GM18517 (cell line): ENCODE results near the gene SAP130.

Experiments
- ATAC-seq: cut with Tn5 transposase; IDR thresholded peaks from one replicate; pipeline ENCODE4 v1.9.1; 2021; ENCODE audit warnings: mild to moderate bottlenecking, moderate library complexity; ENCODE audit not compliant: unreplicated experiment

Gene SAP130

DNA sequence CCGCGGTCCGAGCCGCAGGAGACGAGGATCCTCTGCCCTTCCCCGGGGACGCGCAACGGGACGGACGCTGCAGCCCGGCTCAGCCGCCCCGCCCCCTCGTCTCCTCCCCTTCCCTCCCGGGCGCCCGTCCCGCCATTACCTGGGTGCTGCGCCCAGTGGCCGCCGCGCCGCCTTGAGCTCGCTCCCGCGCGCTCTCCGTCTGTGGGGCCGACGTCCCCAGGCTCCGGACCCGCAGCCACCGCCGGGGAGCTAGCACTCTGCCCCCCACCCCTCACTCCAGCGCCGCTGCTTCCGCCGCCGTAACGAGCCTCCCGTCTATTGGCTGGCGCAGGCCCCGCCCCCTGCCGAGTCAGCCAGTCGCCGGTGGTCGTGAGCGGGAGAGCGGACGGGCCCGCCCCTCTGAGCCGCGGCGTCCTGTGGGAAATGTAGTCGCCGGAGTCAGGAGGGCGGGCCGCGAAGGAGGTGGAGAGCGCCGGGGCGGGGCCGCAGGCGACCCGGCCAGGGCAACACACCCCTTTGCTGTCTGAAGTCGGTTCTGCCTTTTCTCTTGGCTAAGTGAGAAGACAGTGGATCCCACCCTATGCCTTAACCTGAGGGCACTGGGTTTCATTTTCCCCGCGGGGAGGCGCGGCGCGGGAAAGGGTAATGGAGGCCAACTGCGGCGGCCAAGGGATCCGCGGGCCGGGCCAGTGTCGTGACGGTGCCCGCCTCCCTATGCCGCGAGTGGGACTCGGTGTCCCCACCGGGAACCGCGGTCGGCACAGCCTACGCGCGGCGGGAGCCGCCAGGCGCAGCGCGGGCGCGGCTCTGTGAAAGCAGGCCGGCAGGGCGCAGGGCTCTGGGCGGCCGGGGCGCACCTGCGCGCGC is at the start of gene SAP130:
TSS of gene SAP130 (minus strand) at position 259 of the 867 bp plus-strand sequence. CDS start 1,767 bp downstream, outside the sequence.
- ATAC-seq = peak; percentile 72

DNA sequence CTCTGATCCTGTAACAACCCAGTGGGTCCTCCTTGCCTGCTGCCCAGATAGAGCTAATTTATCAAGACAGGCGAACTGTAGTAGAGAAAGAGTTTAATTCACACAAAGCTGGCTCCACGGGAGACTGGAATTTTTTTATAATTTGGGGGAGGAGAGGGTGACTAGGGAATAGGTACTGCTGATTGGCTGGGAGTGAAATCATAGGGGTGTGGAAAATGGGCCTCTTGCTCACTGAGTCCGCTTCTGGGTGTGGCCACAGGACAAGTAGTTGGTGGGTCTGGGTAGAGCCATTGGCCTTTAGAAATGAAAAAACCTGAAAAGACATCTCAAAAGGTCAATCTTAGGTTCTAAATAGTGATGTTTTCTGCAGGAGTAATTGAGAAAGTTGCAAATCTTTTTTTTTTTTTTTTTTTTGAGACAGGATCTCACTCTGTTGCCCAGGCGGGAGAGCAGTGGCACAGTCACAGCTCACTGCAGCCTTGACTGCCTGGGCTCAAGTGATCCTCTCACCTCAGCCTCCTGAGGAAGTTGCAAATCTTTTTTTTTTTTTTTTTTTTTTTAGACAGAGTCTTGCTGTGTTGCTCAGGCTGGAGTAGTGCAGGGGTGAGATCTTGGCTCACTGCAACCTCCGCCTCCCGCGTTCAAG is 48.7 kb upstream of the SAP130 start:
- ATAC-seq = no peak

DNA sequence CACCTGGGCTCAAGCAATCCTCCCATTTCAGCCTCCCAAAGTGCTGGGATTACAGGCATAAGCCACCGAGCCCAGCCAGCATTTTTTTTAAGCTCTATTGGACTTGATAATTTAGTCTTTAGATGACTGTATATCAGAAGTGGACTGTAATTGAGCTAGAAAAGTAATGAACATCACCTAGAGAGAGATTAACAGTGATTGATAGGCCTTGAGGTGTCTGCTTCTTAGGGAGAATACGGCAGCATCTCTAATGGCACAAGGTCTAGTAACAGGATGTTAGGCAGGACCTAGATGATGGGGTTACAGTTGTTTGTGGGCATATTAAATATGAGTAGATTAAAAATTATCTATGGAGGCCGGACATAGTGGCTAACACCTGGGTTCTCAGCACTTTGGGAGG is 45.4 kb upstream of the SAP130 start:
- ATAC-seq = no peak

DNA sequence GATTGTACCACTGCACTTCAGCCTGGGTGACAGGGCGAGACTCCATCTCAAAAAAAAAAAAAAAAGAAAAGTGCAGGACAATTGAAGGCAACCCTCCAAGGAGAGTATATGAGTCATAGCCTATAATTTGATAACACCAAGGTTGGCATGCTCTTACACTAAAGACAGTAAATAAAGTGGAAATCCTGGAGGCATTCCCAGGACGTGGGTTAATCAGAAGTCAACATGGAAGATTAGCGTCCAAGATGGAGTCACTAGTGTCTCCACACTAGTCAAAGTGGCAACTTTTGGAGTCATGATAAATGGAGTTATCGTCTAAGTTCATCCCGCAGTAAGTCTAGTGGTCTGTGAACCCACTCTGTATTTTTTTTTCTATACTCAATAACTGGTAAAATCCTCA is 41.9 kb upstream of the SAP130 start:
- no peak for ATAC-seq

DNA sequence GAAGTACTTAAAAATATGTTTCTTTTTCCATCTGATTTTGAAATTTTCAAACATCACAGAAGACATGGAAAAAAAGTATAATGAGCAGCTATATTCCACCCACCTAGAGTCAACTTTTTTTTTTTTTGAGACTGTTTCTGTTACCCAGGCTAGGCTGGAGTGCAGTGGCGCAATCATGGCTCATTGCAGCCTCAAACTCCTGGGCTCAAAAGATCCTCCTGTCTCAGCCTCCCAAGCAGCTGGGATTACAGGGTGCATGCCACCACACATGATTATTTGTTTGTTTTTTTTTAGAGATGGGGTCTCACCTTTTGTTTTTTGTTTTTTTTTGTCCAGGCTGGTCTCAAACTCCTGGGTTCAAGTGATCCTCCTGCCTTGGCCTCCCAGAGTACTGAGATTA is 36.5 kb upstream of the SAP130 start:
- no peak for ATAC-seq

DNA sequence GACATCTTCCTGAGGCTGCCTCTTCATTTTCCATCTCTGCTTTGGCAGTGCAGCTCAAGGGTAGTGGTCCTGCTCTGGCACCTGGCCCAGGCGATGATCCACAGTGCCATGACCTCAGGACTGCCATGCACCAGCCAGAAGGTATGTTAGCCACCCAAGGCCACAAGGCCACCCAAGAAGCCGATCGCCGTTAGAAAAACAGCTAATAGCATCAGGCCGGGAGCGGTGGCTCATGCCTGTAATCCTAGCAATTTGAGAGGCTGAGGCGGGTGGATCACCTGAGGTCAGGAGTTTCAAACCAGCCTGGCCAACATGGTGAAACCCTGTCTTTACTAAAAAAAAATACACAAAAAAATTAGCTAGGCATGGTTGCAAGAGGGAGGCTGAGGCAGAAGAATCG is 34.7 kb upstream of the SAP130 start:
- no peak for ATAC-seq

DNA sequence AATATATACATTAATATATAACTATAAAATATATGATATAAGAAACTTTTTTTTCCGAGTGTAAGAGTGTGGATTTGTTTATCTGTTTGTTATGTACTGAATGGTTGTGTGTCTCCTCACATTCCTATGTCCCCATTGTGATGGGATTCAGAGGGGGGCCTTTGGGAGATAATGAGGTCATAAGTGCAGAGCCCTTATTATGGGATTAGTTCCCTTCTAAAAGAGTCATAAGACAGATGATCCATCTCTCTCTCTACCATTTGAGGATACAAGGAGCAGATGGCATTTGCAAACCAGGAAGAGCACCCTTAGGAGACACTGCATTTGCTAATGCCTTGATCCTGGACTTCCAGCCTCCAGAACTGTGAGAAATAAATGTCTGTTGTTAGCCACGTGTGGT is 30.3 kb upstream of the SAP130 start:
- ATAC-seq = no peak

DNA sequence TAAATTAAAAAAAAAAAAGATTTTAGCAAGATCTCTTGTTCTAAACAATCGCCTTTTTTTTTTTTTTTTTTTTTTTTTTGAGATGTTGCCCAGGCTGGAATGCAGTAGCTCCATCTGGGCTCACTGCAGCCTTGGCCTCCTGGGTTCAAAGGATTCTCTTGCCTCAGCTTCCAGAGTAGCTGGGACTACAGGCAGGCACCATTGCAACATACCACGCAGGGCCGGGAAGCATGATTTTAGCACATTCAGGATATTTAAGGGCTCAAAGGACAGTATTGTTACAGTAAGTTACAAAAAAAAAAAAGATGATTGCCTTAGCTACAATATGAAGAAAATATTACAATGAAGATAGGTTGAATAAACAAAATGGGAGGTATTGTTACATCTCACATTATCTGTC is 29.5 kb upstream of the SAP130 start:
- ATAC-seq = no peak

DNA sequence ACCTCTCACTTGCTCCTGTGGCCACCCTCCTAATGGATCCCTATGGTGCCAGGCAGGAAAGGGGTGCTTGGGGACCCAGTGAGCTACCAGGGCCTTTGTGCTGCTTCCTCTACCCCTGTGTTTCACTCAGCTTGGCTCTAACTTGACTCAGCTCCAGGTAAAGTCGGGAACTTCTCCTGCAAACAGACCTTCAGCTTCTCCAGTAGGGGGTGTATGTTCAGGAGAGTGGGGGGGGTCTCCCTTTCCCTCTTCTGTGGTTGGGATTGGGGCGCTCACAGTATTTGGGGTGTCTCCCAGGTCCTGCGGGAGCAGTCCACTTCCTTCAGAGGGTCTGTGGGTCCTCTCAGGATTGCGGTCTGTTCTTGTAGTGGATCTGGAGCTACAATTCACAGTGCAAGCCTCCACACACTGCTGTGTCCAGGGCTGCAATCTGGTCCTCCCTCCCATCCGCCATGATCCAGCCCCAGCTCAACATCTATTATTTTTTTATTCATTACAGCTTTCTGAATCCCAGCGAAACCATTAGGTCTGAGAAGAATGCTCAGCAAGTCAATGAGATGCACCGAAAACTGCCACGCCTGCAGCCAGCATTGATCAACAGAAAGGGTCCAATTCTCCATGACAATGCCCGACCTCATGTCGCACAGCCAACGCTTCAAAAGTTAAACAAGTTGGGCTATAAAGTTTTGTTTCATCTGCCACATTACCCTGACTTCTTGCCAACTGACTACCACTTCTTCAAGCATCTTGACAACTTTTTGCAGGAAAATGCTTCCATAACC is 26.4 kb upstream of the SAP130 start:
- no peak for ATAC-seq

DNA sequence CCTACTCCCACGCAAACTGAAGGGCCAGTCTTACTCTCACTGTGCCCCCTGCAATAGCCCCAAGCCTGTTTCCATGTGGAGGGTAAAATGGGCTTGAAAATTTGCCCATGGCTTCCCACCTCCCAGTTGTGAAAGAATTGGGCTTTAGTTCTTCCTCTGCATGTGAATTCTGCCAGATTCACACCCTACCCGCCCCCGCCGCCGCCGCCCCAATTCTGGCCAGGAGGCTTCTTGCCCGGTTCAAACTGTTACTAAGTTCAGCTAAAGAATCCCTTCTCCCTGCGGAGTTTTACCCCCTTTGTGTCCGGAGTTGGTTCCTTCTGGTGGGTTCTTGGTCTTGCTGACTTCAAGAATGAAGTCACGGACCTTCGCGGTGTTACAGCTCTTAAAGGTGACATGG is 25.5 kb upstream of the SAP130 start:
- no peak for ATAC-seq

DNA sequence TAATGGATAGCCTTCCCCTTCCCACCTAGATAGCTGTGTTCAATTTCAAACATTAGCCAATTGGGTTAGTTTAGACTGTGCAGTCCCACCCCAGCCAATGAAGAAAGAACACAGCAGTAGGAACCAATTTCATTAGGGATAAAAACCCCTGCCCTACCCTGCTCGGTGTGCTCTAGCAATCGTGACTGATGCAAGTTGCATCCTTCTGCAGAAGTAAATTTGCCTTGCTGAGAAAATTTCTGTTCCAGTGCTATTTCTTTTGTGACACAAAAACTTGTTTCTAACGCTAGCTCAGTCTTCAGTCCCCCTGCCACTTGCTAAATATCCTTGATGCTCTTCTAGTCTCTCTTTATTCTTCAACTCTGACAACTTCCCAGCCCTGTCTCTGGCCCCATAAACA is 15.2 kb upstream of the SAP130 start:
- no peak for ATAC-seq

DNA sequence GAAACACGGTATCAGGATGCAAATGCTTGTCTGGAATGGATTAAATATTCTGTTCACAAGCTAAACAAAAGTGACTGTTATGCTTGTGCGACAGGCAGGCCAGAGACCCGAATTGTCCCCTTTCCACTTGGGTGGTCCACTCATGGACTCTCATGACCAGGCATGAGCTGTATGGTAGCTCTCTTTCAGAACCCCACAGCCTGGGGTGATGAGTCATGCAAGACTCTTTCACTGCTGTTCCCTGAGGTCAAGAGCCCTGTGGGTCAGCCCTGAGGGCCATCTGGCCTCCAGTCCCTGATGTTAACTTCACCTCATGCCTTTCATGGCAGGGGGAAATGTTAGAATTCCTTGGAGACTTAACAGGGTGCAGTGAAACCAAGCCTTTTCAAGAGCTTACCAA is 13.7 kb upstream of the SAP130 start:
- no peak for ATAC-seq

DNA sequence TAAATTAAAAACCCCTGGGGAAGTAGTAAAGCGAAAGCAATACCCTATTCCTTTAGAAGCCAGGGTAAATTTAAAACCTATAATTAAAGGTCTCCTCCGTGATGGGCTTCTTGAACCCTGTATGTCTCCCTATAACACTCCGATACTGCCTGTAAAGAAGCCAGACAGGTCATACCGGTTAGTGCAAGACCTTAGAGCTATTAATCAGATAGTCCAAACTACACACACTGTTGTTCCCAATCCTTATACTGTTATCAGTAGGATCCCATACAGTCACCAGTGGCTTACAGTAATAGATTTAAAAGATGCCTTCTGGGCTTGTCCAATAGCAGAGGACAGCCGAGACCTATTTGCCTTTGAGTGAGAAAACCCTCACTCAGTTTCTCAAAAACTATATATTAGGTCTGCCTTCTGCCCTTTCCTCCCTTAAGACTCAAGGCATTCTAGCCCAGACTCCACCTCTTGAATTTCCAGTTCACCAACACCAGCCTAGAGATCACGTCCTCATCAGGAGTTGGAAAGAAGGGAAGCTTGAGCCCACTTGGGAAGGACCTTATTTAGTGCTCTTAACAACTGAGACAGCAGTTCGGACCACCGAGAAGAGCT is 12.4 kb upstream of the SAP130 start:
- no peak for ATAC-seq

DNA sequence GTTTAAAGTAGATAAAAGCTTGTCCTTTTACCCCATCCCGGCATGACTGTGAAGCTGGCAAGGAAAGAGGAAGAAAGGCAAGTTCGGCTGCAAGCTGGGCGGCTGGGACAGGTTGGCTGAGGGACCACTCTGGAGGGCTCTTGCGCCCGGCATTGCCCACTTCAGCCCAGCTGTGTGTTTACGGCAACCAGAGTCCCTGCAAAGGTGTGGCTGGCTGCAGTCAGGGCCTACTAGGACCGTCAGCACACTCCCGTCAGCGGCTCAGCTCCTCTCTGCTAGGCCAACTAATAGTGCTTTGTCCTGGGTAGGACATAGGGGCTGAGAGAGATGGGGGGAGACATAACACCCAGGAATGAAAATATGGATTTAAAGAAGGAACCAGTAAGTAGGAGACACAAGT is 11.7 kb upstream of the SAP130 start:
- no peak for ATAC-seq

DNA sequence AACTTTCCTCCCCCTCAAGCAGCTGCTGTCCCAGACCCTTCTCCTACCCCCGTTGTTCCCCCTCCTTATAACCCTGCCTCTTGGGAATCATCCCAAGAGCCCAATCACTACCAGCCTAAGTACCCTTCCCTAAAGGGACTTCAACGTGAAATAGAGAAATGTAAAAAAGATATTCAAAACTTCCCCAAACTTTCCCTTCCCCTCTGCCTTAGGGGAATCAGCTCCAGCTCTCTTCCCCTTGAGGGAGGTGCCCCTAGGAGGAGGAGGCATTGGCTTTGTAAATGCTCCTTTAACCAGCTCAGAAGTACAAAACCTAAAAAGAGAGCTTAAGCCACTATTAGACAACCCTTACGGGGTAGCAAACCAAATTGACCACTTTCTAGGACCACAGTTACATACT is 10.6 kb upstream of the SAP130 start:
- ATAC-seq = no peak

DNA sequence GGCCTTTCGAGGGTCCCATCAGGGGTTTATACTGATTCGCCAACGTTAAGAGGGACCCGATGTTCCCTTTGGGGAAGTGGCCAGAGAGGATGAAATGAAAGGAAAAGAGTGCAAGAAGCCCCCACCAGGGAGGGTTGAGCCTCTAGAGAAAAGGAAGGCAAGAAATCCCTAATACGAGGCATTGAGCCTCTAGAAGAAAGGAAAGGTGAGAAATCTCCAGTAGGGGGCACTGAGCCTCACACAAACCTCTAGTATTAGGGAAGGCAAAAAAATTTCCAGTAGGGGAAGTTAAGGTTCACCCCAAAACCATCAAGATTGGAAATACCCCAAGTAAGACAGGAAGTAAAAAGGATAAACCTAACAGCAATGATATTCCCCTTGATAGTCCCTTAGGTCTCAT is 9.8 kb upstream of the SAP130 start:
- ATAC-seq = no peak

DNA sequence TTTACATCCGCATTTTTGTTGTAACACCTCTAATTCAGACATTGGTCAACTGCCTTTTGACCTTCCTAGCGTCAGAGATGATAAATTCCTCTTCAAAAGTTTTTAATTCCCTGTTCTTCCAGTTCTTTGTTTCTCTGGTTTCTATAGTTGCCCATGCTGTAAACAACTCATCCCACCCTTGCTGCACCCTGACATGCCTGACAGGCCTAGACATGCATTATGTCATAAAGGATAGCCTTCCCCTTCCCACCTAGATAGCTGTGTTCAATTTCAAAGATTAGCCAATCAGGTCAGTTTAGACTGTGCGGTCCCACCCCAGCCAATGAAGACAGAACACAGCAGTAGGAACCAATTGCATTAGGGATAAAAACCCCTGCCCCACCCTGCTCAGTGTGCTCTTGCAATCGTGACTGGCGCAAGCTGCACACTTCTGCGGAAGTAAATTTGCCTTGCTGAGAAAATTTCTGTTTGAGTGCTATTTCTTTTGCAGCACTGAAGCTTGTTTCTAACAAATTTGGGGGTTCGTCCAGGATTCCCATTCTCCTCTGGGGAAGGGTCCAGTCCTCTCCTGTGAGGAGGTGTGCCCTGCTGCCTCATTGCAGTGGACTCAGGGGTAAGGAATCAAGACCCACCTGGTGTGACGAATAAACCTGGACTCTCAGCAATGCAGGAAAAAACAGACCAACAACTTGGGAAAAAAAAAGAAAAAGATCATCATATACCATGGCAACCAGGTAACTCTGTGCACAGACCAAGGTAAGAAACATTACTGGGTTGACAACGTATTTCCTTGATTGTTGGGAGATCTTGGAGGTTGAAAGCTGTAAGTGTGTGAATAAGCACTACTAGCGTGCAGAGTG is 9.1 kb upstream of the SAP130 start:
- no peak for ATAC-seq

DNA sequence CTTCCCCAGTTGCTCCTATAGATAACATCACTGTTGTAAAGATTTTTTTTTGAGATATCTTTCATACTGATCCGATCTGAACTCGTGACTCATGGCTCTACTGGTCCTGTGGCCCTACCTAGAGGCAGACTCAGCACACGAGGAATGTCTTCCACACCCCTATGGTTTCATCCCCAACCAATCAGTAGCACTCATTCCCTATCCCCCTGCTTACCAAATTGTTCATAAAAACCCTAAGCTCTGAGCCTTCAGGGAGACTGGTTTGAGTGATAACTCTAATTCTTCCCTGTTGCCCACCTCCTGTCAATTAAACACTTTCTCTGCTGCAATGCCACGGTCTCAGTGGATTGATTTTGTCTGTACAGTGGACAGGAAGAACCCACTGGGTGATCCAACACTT is 4.2 kb upstream of the SAP130 start:
- no peak for ATAC-seq

DNA sequence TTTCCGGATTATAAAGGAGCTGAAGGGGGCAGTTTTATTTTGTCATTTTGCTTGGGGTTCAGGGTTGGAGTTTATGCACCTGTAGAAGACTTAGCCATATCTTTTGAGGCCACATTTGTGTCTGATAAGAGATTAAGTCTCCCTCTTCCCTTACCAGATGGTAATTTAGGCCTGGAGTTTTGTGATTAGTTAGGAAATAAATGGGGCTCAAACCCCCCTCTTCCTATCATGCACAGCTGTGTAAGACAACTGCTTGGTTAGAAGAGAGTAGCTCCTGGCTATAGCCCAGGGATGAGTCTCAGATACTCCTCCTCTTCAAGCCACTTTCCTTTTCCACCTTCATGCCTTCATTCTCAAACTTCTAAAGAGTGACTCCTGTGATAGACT is 802 bp upstream of the SAP130 start:
- no peak for ATAC-seq

DNA sequence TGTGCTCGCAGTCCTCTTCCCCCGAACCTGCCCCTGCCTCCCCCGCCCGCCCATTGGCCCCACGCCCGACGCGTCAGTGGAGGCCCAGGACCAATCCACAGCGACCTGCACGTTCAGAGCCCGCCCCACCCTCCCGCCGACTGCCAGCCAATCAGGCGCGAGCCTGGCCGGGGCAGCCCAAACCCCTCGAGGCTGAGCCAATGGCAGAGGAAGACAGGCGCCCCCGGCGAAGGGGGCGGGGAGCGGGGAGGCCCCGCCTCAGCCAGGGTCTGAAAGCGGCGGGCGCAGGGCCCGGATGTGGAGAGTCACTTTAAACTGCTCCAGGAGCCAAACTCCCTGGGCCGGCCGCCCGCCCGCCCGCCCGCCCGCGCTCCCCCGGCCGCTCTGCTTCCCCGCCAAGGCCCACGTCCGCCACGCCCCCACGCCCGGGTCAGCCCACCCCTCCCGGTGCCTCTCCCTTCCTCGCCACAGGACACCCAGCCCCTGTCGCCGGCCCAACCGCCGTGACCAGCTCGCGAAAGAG is 520 bp downstream of the SAP130 start:
- ATAC-seq = peak; percentile 63
